Cardiac septum (tissue), 1 donor: ENCODE data around the gene PPFIBP2. TPM values are rescaled to one million over a fixed set of nuclear protein-coding genes. Genes with fewer than 3 reads are reported as not detected.
A peak's percentile ranks its signal among the peaks of the same experiment; 100 is the strongest.
"Not testable (repeated sequence)": the region's sequence is repeated elsewhere in the genome, so short reads cannot be mapped to it uniquely, and the experiment has no call there.

ENCODE experiments used
- DNase-seq: peaks from one replicate; pipeline ENCODE4 v3.0.0-alpha.2; 2020; ENCODE audit warnings: low spot score
- intact Hi-C: fragments of 100-400 bp; cut with DNase I; formaldehyde crosslinking; loops from one replicate; pipeline ENCODE4 v1.14.0; 2022
- total RNA-seq: library from RNA; stranded (reverse); fragmentation: NEBNext Ultra II Directional; extraction: Animal tissue kit (Norgen Biotek cat#: 25700); gene quantifications from one replicate; pipeline ENCODE4 v1.2.1, GENCODE V29; 2021
- donor health status: DM: no; HTN: no; CAD: no.

PPFIBP2 gene
- total RNA-seq, 1 donor from 2014 or later = 14.9 TPM

- DNase-seq = no peak
Measured at GRCh38 chr11:7495882-7496551, 17.8 kb upstream of the PPFIBP2 start.

GRCh38 chr11:7498193-7498592, 15.6 kb upstream of the PPFIBP2 start:
- intact Hi-C loops = no loop called here
- DNase-seq = no peak

More at GRCh38 chr11:7495882-7496551, 17.8 kb upstream of the PPFIBP2 start:
- intact Hi-C loops = no loop called here

- intact Hi-C loops = no loop called here
- DNase-seq = no peak
Measured at GRCh38 chr11:7499081-7499480, 14.7 kb upstream of the PPFIBP2 start.

GRCh38 chr11:7500251-7500650, 13.5 kb upstream of the PPFIBP2 start:
- DNase-seq = no peak
- intact Hi-C loops = no loop called here

GRCh38 chr11:7501251-7501650, 12.5 kb upstream of the PPFIBP2 start:
- intact Hi-C loops = no loop called here

GRCh38 chr11:7501894-7502293, 11.9 kb upstream of the PPFIBP2 start:
- intact Hi-C loops = no loop called here
- DNase-seq = no peak

More at GRCh38 chr11:7501251-7501650, 12.5 kb upstream of the PPFIBP2 start:
- DNase-seq = no peak

- intact Hi-C loops = no loop called here
- no peak for DNase-seq
Measured at GRCh38 chr11:7506243-7506642, 7.6 kb upstream of the PPFIBP2 start.

- DNase-seq = no peak
- intact Hi-C loops = no loop called here
Measured at GRCh38 chr11:7508087-7508486, 5.7 kb upstream of the PPFIBP2 start.

GRCh38 chr11:7509966-7510365, 3.8 kb upstream of the PPFIBP2 start:
- no peak for DNase-seq

GRCh38 chr11:7511401-7511800, 2.4 kb upstream of the PPFIBP2 start:
- no peak for DNase-seq
- intact Hi-C loops = loop anchor here (5.0 kb wide), 3 partner anchors 36 to 146 kb away; no protein-coding TSS in a partner anchor

More at GRCh38 chr11:7509966-7510365, 3.8 kb upstream of the PPFIBP2 start:
- intact Hi-C loops = loop anchor here (5.0 kb wide), 3 partner anchors 37 to 147 kb away; no protein-coding TSS in a partner anchor

GRCh38 chr11:7512525-7513233, 1.1 kb upstream of the PPFIBP2 start:
- intact Hi-C loops = loop anchor here (2.0 to 5.0 kb wide), 4 partner anchors 35 to 145 kb away; no protein-coding TSS in a partner anchor
- DNase-seq = peak; percentile 88

- no peak for DNase-seq
- intact Hi-C loops = loop anchor here (5.0 kb wide), 3 partner anchors 33 to 143 kb away; no protein-coding TSS in a partner anchor
Measured at GRCh38 chr11:7514099-7514591, 346 bp downstream of the PPFIBP2 start.

- no peak for DNase-seq
- intact Hi-C loops = no loop called here
Measured at GRCh38 chr11:7515447-7515886, 1.7 kb downstream of the PPFIBP2 start.

- intact Hi-C loops = no loop called here
- DNase-seq = no peak
Measured at GRCh38 chr11:7516475-7516874, 2.7 kb downstream of the PPFIBP2 start.

- intact Hi-C loops = not testable (repeated sequence)
Measured at GRCh38 chr11:7517743-7518142, 3.9 kb downstream of the PPFIBP2 start.

GRCh38 chr11:7518811-7519562, 5.2 kb downstream of the PPFIBP2 start:
- no peak for DNase-seq
- intact Hi-C loops = no loop called here

More at GRCh38 chr11:7517743-7518142, 3.9 kb downstream of the PPFIBP2 start:
- not testable (repeated sequence) for DNase-seq

GRCh38 chr11:7520011-7520942, 6.5 kb downstream of the PPFIBP2 start:
- intact Hi-C loops = no loop called here
- no peak for DNase-seq

- no peak for DNase-seq
- intact Hi-C loops = no loop called here
Measured at GRCh38 chr11:7520981-7521487, 7.2 kb downstream of the PPFIBP2 start.
